ENCODE results near the gene TUBGCP3.

Gene TUBGCP3

DNA sequence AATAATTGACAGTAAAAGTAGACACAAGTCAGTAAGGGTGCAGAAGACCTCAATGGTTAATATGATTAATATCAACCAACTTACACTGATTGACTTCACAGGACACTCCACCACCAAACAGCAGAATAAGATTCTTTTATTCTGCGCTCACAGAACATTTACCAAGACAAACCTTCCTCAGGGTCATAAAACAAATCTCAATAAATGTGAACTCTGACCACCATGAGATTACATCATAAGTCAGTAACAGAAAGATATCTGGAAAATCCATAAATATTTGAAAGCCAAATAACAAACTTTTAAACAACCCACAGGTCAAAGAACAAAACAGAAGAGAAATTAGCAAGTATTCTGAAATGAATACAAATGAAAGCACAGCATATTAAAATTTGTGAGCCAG, 112.1 kb downstream of the TUBGCP3 start:
- TF ChIP-seq, protein P1, sequence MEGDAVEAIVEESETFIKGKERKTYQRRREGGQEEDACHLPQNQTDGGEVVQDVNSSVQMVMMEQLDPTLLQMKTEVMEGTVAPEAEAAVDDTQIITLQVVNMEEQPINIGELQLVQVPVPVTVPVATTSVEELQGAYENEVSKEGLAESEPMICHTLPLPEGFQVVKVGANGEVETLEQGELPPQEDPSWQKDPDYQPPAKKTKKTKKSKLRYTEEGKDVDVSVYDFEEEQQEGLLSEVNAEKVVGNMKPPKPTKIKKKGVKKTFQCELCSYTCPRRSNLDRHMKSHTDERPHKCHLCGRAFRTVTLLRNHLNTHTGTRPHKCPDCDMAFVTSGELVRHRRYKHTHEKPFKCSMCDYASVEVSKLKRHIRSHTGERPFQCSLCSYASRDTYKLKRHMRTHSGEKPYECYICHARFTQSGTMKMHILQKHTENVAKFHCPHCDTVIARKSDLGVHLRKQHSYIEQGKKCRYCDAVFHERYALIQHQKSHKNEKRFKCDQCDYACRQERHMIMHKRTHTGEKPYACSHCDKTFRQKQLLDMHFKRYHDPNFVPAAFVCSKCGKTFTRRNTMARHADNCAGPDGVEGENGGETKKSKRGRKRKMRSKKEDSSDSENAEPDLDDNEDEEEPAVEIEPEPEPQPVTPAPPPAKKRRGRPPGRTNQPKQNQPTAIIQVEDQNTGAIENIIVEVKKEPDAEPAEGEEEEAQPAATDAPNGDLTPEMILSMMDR (IDR thresholded peaks at IDR 0.05; ENCODE audit: low read depth, low read length): no peak
- no peak for DNase-seq (ENCODE audit: low read depth in 2 of 2)

DNA sequence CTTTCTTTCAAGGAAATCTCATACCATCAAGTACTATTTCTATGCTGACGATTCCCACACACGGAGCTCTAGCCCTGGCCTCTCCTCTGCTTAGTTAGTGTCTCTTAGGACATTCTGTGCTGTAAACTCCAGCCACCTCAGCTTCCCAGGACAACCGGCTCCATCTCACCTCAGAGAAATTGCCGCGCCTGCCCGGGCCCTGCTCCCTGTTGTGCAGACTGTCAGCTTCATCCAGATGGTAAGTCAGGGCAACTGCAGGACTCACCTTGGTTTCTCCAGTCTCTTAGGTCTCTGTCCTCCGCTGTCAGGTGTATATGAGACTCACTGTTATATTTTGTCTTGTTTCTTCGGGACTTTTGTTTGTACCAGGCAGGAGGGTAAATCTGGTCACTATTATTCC, 113.1 kb downstream of the TUBGCP3 start:
- TF ChIP-seq, protein P1 (IDR thresholded peaks at IDR 0.05; ENCODE audit: low read depth, low read length): no peak
- no peak for DNase-seq (ENCODE audit: low read depth in 2 of 2)
- H3K4me3 ChIP-seq (replicated peaks in 1 of 2; ENCODE audit: low read depth in 2 of 2, low read length in 2 of 2): no peak overlapping the region

More for the DNA sequence above, 112.1 kb downstream of the TUBGCP3 start:
- H3K4me3 ChIP-seq (replicated peaks in 1 of 2; ENCODE audit: low read depth in 2 of 2, low read length in 2 of 2): no peak overlapping the region

DNA sequence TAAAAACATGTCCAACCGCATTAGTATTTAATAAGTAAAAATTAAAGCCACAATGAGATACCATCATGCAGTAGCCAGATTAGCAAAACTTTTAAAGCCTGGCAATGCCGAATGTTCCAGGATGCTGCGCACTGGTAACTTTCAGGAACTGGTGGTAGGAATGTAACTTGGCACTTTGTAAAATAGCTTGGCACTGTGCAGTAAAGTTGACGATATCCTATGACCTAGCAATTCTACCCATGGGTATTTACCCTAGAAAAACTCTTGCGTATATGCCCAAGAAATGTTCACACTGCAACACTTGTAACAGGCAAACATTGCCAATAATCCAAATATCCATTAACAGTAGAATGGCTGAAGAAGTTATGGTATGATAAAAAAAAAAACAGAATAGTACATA, 114.1 kb downstream of the TUBGCP3 start:
- DNase-seq (ENCODE audit: low read depth in 2 of 2): no peak
- TF ChIP-seq, protein P1 (IDR thresholded peaks at IDR 0.05; ENCODE audit: low read depth, low read length): no peak
- H3K4me3 ChIP-seq (replicated peaks in 1 of 2; ENCODE audit: low read depth in 2 of 2, low read length in 2 of 2): no peak overlapping the region

DNA sequence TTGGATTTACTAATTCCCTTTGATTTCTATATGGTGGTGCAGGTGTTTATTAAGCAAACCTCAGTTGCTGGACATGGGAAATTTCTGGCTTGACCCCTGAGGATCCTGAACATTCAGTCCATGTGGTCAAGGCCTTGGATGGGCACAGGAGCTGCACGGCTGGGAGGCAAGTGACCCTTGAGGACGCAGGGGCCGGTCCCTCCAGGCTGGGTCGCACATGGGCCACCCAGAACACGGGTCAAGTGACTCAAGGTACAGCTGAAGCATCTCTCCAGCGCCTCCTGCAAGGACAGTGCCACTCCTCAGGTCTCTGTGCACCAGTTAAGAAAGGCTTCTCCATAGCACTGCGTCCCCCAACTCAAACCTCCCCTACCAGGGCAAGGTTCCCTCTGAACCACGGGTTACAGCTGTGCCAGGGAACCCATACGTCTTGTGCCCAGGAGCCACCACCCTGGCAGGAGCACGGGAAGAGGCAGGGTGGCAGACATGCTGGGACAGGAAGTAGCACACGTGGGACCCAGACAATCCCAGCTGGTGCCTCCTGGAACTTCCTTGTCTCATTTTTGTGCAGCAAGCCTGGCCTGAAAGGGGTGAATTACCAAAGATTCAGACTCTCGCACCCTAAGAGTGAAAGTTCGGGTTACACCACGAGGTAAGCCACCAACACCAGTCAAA, 118.7 kb downstream of the TUBGCP3 start:
- no peak for DNase-seq (ENCODE audit: low read depth in 2 of 2)
- H3K4me3 ChIP-seq (replicated peaks in 1 of 2; ENCODE audit: low read depth in 2 of 2, low read length in 2 of 2): no peak overlapping the region
- TF ChIP-seq, protein P1 (IDR thresholded peaks at IDR 0.05; ENCODE audit: low read depth, low read length): no peak

DNA sequence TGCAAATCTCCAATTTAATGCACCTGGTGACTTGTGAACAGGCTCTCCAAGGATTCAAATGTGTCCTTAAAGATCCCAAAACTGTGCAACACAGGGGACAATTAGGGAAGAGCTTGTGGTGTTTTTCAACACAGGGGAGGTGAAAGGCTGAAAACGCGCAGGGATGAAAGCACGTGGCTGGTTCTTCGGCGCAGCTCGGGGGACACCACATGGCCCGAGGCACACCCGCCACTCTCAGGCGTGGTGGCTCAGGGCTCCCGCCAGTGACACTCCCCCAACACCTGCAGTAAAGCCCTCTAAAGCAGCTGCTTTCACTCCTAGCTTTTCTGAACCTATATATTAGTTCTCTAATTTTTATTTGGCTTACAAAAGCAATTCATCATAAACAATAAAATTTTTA, 119.9 kb downstream of the TUBGCP3 start:
- no peak overlapping the region for H3K4me3 ChIP-seq (replicated peaks in 1 of 2; ENCODE audit: low read depth in 2 of 2, low read length in 2 of 2)
- no peak for DNase-seq (ENCODE audit: low read depth in 2 of 2)
- TF ChIP-seq, protein P1 (IDR thresholded peaks at IDR 0.05; ENCODE audit: low read depth, low read length): no peak

DNA sequence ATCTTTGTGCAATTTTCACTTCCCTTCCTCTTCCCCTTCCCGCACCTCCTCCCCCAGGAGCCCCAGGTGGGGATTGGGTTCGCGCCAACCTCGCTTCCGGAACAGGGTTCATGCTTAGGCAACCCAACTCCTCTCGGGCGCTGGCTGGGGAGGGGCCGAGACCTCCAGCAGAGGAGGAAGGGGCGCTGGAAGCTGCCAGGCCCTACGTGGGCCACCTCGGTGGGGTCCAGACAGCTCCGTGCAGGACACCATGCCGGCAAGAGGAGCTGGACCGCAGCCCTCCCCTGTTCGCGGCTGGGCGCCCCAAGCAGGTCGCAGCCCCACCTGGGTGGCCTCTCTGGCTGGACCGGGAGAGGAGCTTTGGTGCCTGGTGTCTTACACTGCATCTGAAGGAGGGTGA, 120.7 kb downstream of the TUBGCP3 start:
- no peak for DNase-seq (ENCODE audit: low read depth in 2 of 2)
- TF ChIP-seq, protein P1 (IDR thresholded peaks at IDR 0.05; ENCODE audit: low read depth, low read length): no peak
- no peak overlapping the region for H3K4me3 ChIP-seq (replicated peaks in 1 of 2; ENCODE audit: low read depth in 2 of 2, low read length in 2 of 2)

Data from cardiac fibroblast (primary cell).